Upper lobe of left lung (tissue), 4 donors: ENCODE results near the gene AAGAB.

Experiments used
- CTCF ChIP-seq, 6 experiments: fragments of 450-650 bp in 4 of 6; fragments of 200-600 bp in 2 of 6; sonication (generic) in 2 of 6; IDR thresholded peaks; one replicate each; pipeline ENCODE4 v1.5.1; 2016 to 2019; ENCODE audit warnings: antibody characterized with exemption in 6 of 6
- POLR2A ChIP-seq, 4 donors: fragments of 450-650 bp; IDR thresholded peaks; one replicate each; pipeline ENCODE4 v1.5.1; 2016 to 2017; ENCODE audit warnings: antibody characterized with exemption in 4 of 4, mild to moderate bottlenecking in 2 of 4

GRCh38 chr15:67199391-67199790 lies 55.1 kb downstream of the AAGAB start:
- no peak for TF ChIP-seq CTCF (IDR thresholded peaks at IDR 0.05)
- TF ChIP-seq POLR2A (IDR thresholded peaks at IDR 0.05): no peak
